OCI-LY1 (cell line): ENCODE data around the gene ADCY9.

ENCODE experiments used
- CTCF ChIP-seq: fragments of 200-600 bp; sonication (generic), shearing (Covaris generic); IDR thresholded peaks from 2 replicates; pipeline ENCODE4 v1.5.1; 2017; ENCODE audit warnings: mild to moderate bottlenecking, antibody characterized with exemption, low read length, moderate library complexity, mixed read lengths
- EZH2 ChIP-seq: fragments of 200-600 bp; sonication (generic), shearing (Covaris generic); IDR thresholded peaks from 2 replicates; pipeline ENCODE4 v1.8.0; 2017; ENCODE audit warnings: borderline replicate concordance, mixed run types, mild to moderate bottlenecking, antibody characterized with exemption, low read length, moderate library complexity, mixed read lengths

- TF ChIP-seq CTCF (no peak), EZH2 (no peak)
These were observed 26.0 kb upstream of the ADCY9 start for GRCh38 chr16:4142268-4142667.
